ENCODE measurements around the gene RESF1.

GRCh38 chr12:31952418-31952817, 6.8 kb upstream of the RESF1 start:
- TF ChIP-seq, protein P1, sequence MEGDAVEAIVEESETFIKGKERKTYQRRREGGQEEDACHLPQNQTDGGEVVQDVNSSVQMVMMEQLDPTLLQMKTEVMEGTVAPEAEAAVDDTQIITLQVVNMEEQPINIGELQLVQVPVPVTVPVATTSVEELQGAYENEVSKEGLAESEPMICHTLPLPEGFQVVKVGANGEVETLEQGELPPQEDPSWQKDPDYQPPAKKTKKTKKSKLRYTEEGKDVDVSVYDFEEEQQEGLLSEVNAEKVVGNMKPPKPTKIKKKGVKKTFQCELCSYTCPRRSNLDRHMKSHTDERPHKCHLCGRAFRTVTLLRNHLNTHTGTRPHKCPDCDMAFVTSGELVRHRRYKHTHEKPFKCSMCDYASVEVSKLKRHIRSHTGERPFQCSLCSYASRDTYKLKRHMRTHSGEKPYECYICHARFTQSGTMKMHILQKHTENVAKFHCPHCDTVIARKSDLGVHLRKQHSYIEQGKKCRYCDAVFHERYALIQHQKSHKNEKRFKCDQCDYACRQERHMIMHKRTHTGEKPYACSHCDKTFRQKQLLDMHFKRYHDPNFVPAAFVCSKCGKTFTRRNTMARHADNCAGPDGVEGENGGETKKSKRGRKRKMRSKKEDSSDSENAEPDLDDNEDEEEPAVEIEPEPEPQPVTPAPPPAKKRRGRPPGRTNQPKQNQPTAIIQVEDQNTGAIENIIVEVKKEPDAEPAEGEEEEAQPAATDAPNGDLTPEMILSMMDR (conservative IDR thresholded peaks at IDR 0.05 in 1 of 2, IDR thresholded peaks at IDR 0.05 in 1 of 2; ENCODE audit: low read depth in 1 of 2, low read length in 2 of 2): no peak
- no peak for TF ChIP-seq EZH2 (IDR thresholded peaks at IDR 0.05; ENCODE audit: low read length, missing control alignments)

Data from fibroblast of lung (primary cell).